SU-DHL-6 (cell line): Measurements from ENCODE around the gene CSNK2B.

Source experiments
- EZH2phosphoT487 ChIP-seq: fragments of 200-600 bp; sonication (generic), shearing (Covaris generic); conservative IDR thresholded peaks from 2 replicates; pipeline ENCODE4 v1.6.1; 2018; ENCODE audit warnings: mild to moderate bottlenecking, antibody characterized with exemption, low read length, moderate library complexity, mixed read lengths
- TF ChIP-seq, protein P1 (sequence below): fragments of 200-600 bp; sonication (generic); IDR thresholded peaks from one replicate; pipeline ENCODE4 v1.5.1; 2017; ENCODE audit warnings: antibody characterized with exemption, mild to moderate bottlenecking, low read length, moderate library complexity; ENCODE audit not compliant: insufficient read depth, poor library complexity, severe bottlenecking

DNA sequence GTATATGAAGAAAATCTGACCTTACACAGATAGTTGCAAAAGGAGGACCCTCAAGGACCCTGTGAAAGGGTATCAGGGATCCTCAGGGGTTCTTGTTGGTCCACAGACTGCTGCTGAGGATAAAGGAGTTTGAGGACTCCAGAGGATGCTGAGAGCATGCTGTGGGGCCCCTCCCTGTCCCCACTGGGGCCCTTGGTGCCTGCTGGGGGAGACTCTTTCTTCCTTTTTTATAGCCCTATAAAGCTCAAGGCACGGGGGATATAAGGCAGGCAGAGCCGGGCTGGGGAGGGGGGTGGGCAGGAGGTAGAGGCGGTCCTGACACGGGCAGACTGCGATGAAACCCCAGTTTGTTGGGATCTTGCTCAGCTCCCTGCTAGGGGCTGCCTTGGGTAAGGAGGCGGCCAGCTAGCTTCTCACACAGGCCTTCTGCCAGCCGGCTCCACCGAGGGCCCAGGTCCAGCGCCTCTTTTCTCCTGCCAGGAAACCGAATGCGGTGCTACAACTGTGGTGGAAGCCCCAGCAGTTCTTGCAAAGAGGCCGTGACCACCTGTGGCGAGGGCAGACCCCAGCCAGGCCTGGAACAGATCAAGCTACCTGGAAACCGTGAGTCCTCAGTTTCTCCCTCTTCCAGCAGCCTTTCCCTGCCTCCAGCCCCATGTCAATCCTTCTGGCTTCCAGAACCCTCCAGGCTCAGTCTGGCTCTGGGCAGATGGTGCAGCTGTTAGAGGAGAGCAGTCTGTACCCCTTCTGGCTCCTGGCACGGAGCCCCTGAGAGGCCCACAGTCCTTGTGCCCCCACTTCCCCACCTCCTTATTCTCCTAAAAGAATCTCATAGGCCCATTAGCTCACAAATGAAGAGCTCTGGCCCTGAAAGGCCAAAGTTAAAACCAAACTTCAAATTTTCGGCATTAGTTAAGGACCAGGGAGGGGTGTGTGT, 49.4 kb downstream of the CSNK2B start, which contains the start of gene LY6G6D:
- TF ChIP-seq, protein P1, sequence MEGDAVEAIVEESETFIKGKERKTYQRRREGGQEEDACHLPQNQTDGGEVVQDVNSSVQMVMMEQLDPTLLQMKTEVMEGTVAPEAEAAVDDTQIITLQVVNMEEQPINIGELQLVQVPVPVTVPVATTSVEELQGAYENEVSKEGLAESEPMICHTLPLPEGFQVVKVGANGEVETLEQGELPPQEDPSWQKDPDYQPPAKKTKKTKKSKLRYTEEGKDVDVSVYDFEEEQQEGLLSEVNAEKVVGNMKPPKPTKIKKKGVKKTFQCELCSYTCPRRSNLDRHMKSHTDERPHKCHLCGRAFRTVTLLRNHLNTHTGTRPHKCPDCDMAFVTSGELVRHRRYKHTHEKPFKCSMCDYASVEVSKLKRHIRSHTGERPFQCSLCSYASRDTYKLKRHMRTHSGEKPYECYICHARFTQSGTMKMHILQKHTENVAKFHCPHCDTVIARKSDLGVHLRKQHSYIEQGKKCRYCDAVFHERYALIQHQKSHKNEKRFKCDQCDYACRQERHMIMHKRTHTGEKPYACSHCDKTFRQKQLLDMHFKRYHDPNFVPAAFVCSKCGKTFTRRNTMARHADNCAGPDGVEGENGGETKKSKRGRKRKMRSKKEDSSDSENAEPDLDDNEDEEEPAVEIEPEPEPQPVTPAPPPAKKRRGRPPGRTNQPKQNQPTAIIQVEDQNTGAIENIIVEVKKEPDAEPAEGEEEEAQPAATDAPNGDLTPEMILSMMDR = no peak
- no peak for TF ChIP-seq EZH2phosphoT487
